OCI-LY1 (cell line): ENCODE measurements around the gene COIL.

Experiments
- EZH2 ChIP-seq: fragments of 200-600 bp; sonication (generic), shearing (Covaris generic); IDR thresholded peaks from 2 replicates; pipeline ENCODE4 v1.8.0; 2017; ENCODE audit warnings: borderline replicate concordance, mixed run types, mild to moderate bottlenecking, antibody characterized with exemption, low read length, moderate library complexity, mixed read lengths
- TF ChIP-seq, protein P1 (sequence below): fragments of 200-600 bp; sonication (generic), shearing (Covaris generic); IDR thresholded peaks from 2 replicates; pipeline ENCODE4 v1.5.1; 2017; ENCODE audit warnings: mild to moderate bottlenecking, antibody characterized with exemption, low read length, moderate library complexity, mixed read lengths

DNA sequence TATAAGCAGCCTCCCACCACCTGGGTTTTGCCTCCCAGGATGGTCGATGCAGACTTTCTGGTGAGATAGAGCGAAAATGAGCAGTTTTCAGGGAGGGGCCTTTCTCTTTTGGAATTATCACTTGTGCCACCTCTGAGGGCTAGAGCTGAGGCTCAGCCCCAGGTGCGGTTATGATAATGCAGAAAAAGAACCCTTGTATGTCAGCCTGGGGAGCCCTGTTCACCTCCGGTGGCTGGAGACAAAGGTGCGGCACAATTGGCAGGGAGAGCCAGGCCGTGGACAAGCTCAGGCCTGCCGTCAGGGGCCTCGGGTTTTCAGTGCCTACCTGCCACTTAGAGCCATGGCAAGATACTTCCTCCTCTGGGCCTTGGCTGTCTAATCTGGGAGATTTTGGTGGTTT is 21.5 kb upstream of the COIL start:
- TF ChIP-seq, protein P1, sequence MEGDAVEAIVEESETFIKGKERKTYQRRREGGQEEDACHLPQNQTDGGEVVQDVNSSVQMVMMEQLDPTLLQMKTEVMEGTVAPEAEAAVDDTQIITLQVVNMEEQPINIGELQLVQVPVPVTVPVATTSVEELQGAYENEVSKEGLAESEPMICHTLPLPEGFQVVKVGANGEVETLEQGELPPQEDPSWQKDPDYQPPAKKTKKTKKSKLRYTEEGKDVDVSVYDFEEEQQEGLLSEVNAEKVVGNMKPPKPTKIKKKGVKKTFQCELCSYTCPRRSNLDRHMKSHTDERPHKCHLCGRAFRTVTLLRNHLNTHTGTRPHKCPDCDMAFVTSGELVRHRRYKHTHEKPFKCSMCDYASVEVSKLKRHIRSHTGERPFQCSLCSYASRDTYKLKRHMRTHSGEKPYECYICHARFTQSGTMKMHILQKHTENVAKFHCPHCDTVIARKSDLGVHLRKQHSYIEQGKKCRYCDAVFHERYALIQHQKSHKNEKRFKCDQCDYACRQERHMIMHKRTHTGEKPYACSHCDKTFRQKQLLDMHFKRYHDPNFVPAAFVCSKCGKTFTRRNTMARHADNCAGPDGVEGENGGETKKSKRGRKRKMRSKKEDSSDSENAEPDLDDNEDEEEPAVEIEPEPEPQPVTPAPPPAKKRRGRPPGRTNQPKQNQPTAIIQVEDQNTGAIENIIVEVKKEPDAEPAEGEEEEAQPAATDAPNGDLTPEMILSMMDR, result no peak
- no peak for TF ChIP-seq EZH2
